Hematopoietic multipotent progenitor cell (in vitro differentiated cells): ENCODE measurements around the gene MSMP. TPM values are rescaled to one million over a fixed set of nuclear protein-coding genes. Genes with fewer than 3 reads are reported as not detected.

ENCODE experiments used
- DNase-seq, 3 donors: peaks; one replicate each; pipeline ENCODE4 v3.0.0-alpha.2; 2011 to 2015; ENCODE audit warnings: low read depth in 2 of 3, low spot score in 2 of 3
- small RNA-seq: library from RNA; depleted of rRNA; stranded (forward); fragments of <200 nt; gene quantifications from one replicate; pipeline ENCODE3, GENCODE V24; 2012
- total RNA-seq: library from RNA; depleted of rRNA; stranded (reverse); fragments of >200 nt; gene quantifications from one replicate; pipeline ENCODE4 v1.2.3, GENCODE V29; 2012

MSMP gene
- total RNA-seq, 1 donor, result 2.4 TPM

GRCh38 chr9:35703906-35704672, 50.0 kb downstream of the MSMP start:
- DNase-seq, result no peak

Small RNAs within 50 kb of the gene (small RNA-seq; reads per million reads assigned to genes)
- not detected for gene MIR6853

Other genes starting within 250 kb of the MSMP start
- 13.2 TPM for gene TESK1, start 149.0 kb downstream of the MSMP start, total RNA-seq
- gene CD72, start 135.9 kb downstream of the MSMP start, total RNA-seq, result 6.7 TPM
- gene SIT1, start 103.3 kb downstream of the MSMP start, total RNA-seq, result 0.54 TPM
- 38,740 TPM for gene RMRP, start 96.3 kb downstream of the MSMP start, total RNA-seq
- 5.7 TPM for gene CCDC107, start 96.0 kb downstream of the MSMP start, total RNA-seq
- gene ARHGEF39, start 89.1 kb downstream of the MSMP start, total RNA-seq, result 1.3 TPM
- gene CA9, start 80.3 kb downstream of the MSMP start, total RNA-seq, result 0.81 TPM
- 5.7 TPM for gene TPM2, start 64.4 kb downstream of the MSMP start, total RNA-seq
- gene TLN1, start 22.1 kb downstream of the MSMP start, total RNA-seq, result 414 TPM
- gene CREB3, start 21.6 kb downstream of the MSMP start, total RNA-seq, result 25.0 TPM
- 41.5 TPM for gene GBA2, start 5.0 kb downstream of the MSMP start, total RNA-seq
- 16.7 TPM for gene RGP1, start 5.0 kb downstream of the MSMP start, total RNA-seq
- gene NPR2, start 37.3 kb upstream of the MSMP start, total RNA-seq, result 1.6 TPM
- 3.2 TPM for gene SPAG8, start 58.0 kb upstream of the MSMP start, total RNA-seq
- gene HINT2, start 60.8 kb upstream of the MSMP start, total RNA-seq, result 22.6 TPM
- not detected for gene FAM221B, start 74.5 kb upstream of the MSMP start, total RNA-seq
- gene TMEM8B, start 75.0 kb upstream of the MSMP start, total RNA-seq, result 1.1 TPM
- not detected for gene OR13J1, start 116.1 kb upstream of the MSMP start, total RNA-seq
- gene HRCT1, start 151.9 kb upstream of the MSMP start, total RNA-seq, result not detected
- under 0.01 TPM for gene SPAAR, start 155.2 kb upstream of the MSMP start, total RNA-seq
- not detected for gene OR2S2, start 203.9 kb upstream of the MSMP start, total RNA-seq